HG02938 (cell line): ENCODE data around the gene SYNPO2L.
"Not testable (repeated sequence)": the region's sequence is repeated elsewhere in the genome, so short reads cannot be mapped to it uniquely, and the experiment has no call there.

Source experiments
- ATAC-seq: cut with Tn5 transposase; IDR thresholded peaks from one replicate; pipeline ENCODE4 v1.9.1; 2021; ENCODE audit warnings: mild to moderate bottlenecking, moderate library complexity; ENCODE audit not compliant: unreplicated experiment

SYNPO2L gene

GRCh38 chr10:73655990-73656298 lies at the start of gene SYNPO2L:
Gene SYNPO2L (minus strand): TSS chr10:73656029. CDS start chr10:73655922, 107 bp downstream.
- no peak for ATAC-seq

GRCh38 chr10:73703924-73704323 lies 48.1 kb upstream of the SYNPO2L start:
- not testable (repeated sequence) for ATAC-seq

GRCh38 chr10:73698819-73699218 lies 43.0 kb upstream of the SYNPO2L start:
- ATAC-seq, result not testable (repeated sequence)

- not testable (repeated sequence) for ATAC-seq
Observed at GRCh38 chr10:73697675-73698159, 41.9 kb upstream of the SYNPO2L start, which contains the start of gene AGAP5. Gene AGAP5 (minus strand): TSS chr10:73698109. CDS start chr10:73697755, 354 bp downstream.

- not testable (repeated sequence) for ATAC-seq
Observed at GRCh38 chr10:73695302-73695701, 39.5 kb upstream of the SYNPO2L start.

GRCh38 chr10:73690755-73691154 lies 34.9 kb upstream of the SYNPO2L start:
- not testable (repeated sequence) for ATAC-seq

- ATAC-seq, result not testable (repeated sequence)
Observed at GRCh38 chr10:73689596-73689995, 33.8 kb upstream of the SYNPO2L start.

- ATAC-seq, result not testable (repeated sequence)
Observed at GRCh38 chr10:73687641-73688040, 31.8 kb upstream of the SYNPO2L start.

GRCh38 chr10:73674546-73674945 lies 18.7 kb upstream of the SYNPO2L start:
- ATAC-seq, result not testable (repeated sequence)

GRCh38 chr10:73668378-73668777 lies 12.5 kb upstream of the SYNPO2L start:
- not testable (repeated sequence) for ATAC-seq

GRCh38 chr10:73666153-73666809 lies 10.5 kb upstream of the SYNPO2L start:
- not testable (repeated sequence) for ATAC-seq

GRCh38 chr10:73665581-73665980 lies 9.8 kb upstream of the SYNPO2L start:
- not testable (repeated sequence) for ATAC-seq

- ATAC-seq, result not testable (repeated sequence)
Observed at GRCh38 chr10:73664156-73665040, 8.6 kb upstream of the SYNPO2L start.

- ATAC-seq, result not testable (repeated sequence)
Observed at GRCh38 chr10:73663621-73664020, 7.8 kb upstream of the SYNPO2L start.

- not testable (repeated sequence) for ATAC-seq
Observed at GRCh38 chr10:73662705-73663104, 6.9 kb upstream of the SYNPO2L start.

- no peak for ATAC-seq
Observed at GRCh38 chr10:73655257-73655989, 406 bp downstream of the SYNPO2L start.

GRCh38 chr10:73653701-73654100 lies 2.1 kb downstream of the SYNPO2L start:
- no peak for ATAC-seq

- no peak for ATAC-seq
Observed at GRCh38 chr10:73653195-73653594, 2.6 kb downstream of the SYNPO2L start.

- ATAC-seq, result no peak
Observed at GRCh38 chr10:73650537-73651331, 5.1 kb downstream of the SYNPO2L start.

GRCh38 chr10:73649876-73650536 lies 5.8 kb downstream of the SYNPO2L start:
- ATAC-seq, result no peak
